Heart left ventricle (tissue), 13 donors: ENCODE data around the gene CHIA.

Source experiments
- CTCF ChIP-seq, 12 donors: fragments of 200-600 bp; sonication (generic) in 4 of 12; IDR thresholded peaks; one replicate each; pipeline versions ENCODE4 v1.5.0 to v1.8.0; 2018 to 2022; ENCODE audit warnings: antibody characterized with exemption in 12 of 12, mild to moderate bottlenecking in 5 of 12
- POLR2A ChIP-seq, 2 donors: fragments of 450-650 bp; IDR thresholded peaks; one replicate each; pipeline ENCODE4 v1.6.1; 2017; ENCODE audit warnings: antibody characterized with exemption in 2 of 2, mild to moderate bottlenecking in 2 of 2, moderate library complexity in 2 of 2
- donor health status: ischemic (EF 13 %, LVEDD 7.1; RV severe dilation, severe dysfunction).
- donor health status: DM: no; HTN: yes; CAD: no.
- donor health status: DM: no; HTN: no; CAD: no.
- donor health status: ischemic (EF 25% LVEDD 6.9; RV normal size, moderate dysfunction).
- donor health status: ischemic (EF 25% LVEDD 5.7; RV mildly dilated, moderate dysfunction).
- donor health status: ischemic (EF 35%, LVEDD 5.7; RV mildly dilated, moderate dysfunction).
- donor health status: nonischemic (EF 11% LVEDD 7.7; RV severe dilation, severe dysfunction).
- donor health status: DM: yes; HTN: yes; CAD: no.
- donor health status: PGD.
- donor health status: ischemic (EF 29% LVEDD 5.4; RV normal size, mild dysfunction).
- donor health status: nonischemic (EF 23%, LVEDD 6.1; RV moderate dilation, normal function).

GRCh38 chr1:111332190-111332589, 41.5 kb downstream of the CHIA start:
- no peak for TF ChIP-seq CTCF (IDR thresholded peaks at IDR 0.05)
- no peak for TF ChIP-seq POLR2A (IDR thresholded peaks at IDR 0.05)
